A549 (cell line): ENCODE results near the gene BRF1. TPM values are rescaled to one million over a fixed set of nuclear protein-coding genes. Genes with fewer than 3 reads are reported as not detected.

ENCODE experiments used
- ATAC-seq, 2 experiments: fragments of 200-7000 bp in 1 of 2; fragments of >200 bp in 1 of 2; cut with Nextera tagmentation in 1 of 2; cut with Tn5 transposase in 1 of 2; 3 replicates each; pipeline versions ENCODE4 v1.8.0 to v1.9.1; 2018 to 2020; ENCODE audit warnings: mild to moderate bottlenecking in 1 of 2, moderate library complexity in 1 of 2
- CTCF ChIA-PET: fragments of 300-600 bp; sonication (Branson Sonifier 250); formaldehyde crosslinking; extraction: SDS; loops from one replicate; lab custom pipeline; 2021; ENCODE audit warnings: antibody characterized with exemption, inconsistent platforms; lab: Yijun Ruan, JAX
- POLR2A ChIA-PET: fragments of 350-600 bp; formaldehyde crosslinking; extraction: SDS; loops from one replicate; lab custom pipeline; 2021; ENCODE audit warnings: antibody characterized with exemption, inconsistent platforms; lab: Yijun Ruan, JAX
- DNase-seq, 2 experiments: peaks; one replicate each; pipeline versions ENCODE4 v3.0.0 to v3.0.0-alpha.2; 2011 to 2016; ENCODE audit warnings: low read depth in 1 of 2, low spot score in 1 of 2
- FAIRE-seq: peaks from 2 replicates; lab custom pipeline; 2011; peaks lifted over from hg19 to GRCh38; lab: Jason Lieb, UNC
- H3K27ac ChIP-seq, 2 experiments: fragments of >200 bp; sonication (Bioruptor Twin); formaldehyde crosslinking; 3 replicates each; pipeline ENCODE4 v1.5.1; 2016 to 2017
- H3K4me1 ChIP-seq: fragments of >200 bp; sonication (Bioruptor Twin); formaldehyde crosslinking; 3 replicates; pipeline ENCODE4 v1.6.1; 2016
- H3K4me2 ChIP-seq: fragments of >200 bp; sonication (Bioruptor Twin); formaldehyde crosslinking; 3 replicates; pipeline ENCODE4 v1.6.1; 2016
- H3K4me3 ChIP-seq: fragments of >200 bp; sonication (Bioruptor Twin); formaldehyde crosslinking; 3 replicates; pipeline ENCODE4 v1.5.1; 2016
- H3K9me3 ChIP-seq: fragments of >200 bp; sonication (Bioruptor Twin); formaldehyde crosslinking; 3 replicates; pipeline ENCODE4 v1.6.1; 2016
- BHLHE40 ChIP-seq: IDR thresholded peaks from 2 replicates; pipeline ENCODE4 v1.6.1; 2012; ENCODE audit warnings: low read depth, low read length, inconsistent platforms
- CEBPB ChIP-seq, 2 experiments: fragments of >200 bp in 1 of 2; sonication (Bioruptor Twin) in 1 of 2; formaldehyde crosslinking in 1 of 2; IDR thresholded peaks; 2 replicates each; pipeline ENCODE4 v1.6.1; 2012 to 2016
- EP300 ChIP-seq, 2 experiments: fragments of >200 bp; sonication (Bioruptor Twin); formaldehyde crosslinking; IDR thresholded peaks; 2 replicates in 1 of 2; 3 replicates in 1 of 2; pipeline ENCODE4 v1.6.1; 2016 to 2017
- ESRRA ChIP-seq: fragments of 150-350 bp; IDR thresholded peaks from 2 replicates; pipeline ENCODE4 v1.6.1; 2014; ENCODE audit warnings: mild to moderate bottlenecking, low read length, borderline replicate concordance
- FOSB ChIP-seq: fragments of 250-450 bp; sonication (Bioruptor Pico); IDR thresholded peaks from 2 replicates; pipeline ENCODE4 v1.5.0; 2020; ENCODE audit warnings: mild to moderate bottlenecking, moderate library complexity
- FOSL2 ChIP-seq, 2 experiments: fragments of 450-650 bp in 1 of 2; fragments of >200 bp in 1 of 2; sonication (Bioruptor Twin) in 1 of 2; formaldehyde crosslinking; IDR thresholded peaks; 2 replicates each; pipeline versions ENCODE4 v1.5.0 to v1.6.1; 2016 to 2020; ENCODE audit warnings: mild to moderate bottlenecking in 1 of 2, moderate library complexity in 1 of 2
- FOXS1 ChIP-seq: fragments of 250-450 bp; sonication (Bioruptor Pico); IDR thresholded peaks from 2 replicates; pipeline ENCODE4 v1.5.0; 2020; ENCODE audit warnings: mild to moderate bottlenecking, moderate library complexity
- HEYL ChIP-seq: fragments of 250-450 bp; sonication (Bioruptor Pico); IDR thresholded peaks from 2 replicates; pipeline ENCODE4 v1.8.0; 2021; ENCODE audit warnings: mild to moderate bottlenecking, moderate library complexity
- KDM1A ChIP-seq: fragments of 200-600 bp; sonication (generic); IDR thresholded peaks from 2 replicates; pipeline ENCODE4 v1.6.1; 2016; ENCODE audit warnings: low read depth, mild to moderate bottlenecking
- KDM5A ChIP-seq: fragments of 200-600 bp; sonication (generic); IDR thresholded peaks from 2 replicates; pipeline ENCODE4 v1.6.1; 2016; ENCODE audit warnings: antibody characterized with exemption, mild to moderate bottlenecking
- MAZ ChIP-seq: fragments of 150-350 bp; IDR thresholded peaks from 2 replicates; pipeline ENCODE4 v1.6.1; 2014; ENCODE audit warnings: antibody characterized with exemption, low read depth, low read length, borderline replicate concordance
- NFE2L2 ChIP-seq: fragments of 150-350 bp; conservative IDR thresholded peaks from 2 replicates; pipeline ENCODE4 v1.6.1; 2014; ENCODE audit warnings: low read length
- NPAS2 ChIP-seq: fragments of 250-450 bp; sonication (Bioruptor Pico); IDR thresholded peaks from 2 replicates; pipeline ENCODE4 v1.8.0; 2022; ENCODE audit warnings: mild to moderate bottlenecking, moderate library complexity, borderline replicate concordance
- POLR2AphosphoS2 ChIP-seq: conservative IDR thresholded peaks from 2 replicates; pipeline ENCODE4 v1.6.1; 2012; ENCODE audit warnings: low read length, improper control_type of control experiment, inconsistent platforms
- RCOR1 ChIP-seq: fragments of 150-350 bp; IDR thresholded peaks from 2 replicates; pipeline ENCODE4 v1.6.1; 2014; ENCODE audit warnings: antibody characterized with exemption, low read length, low read depth
- RFX5 ChIP-seq: fragments of 450-650 bp; IDR thresholded peaks from 2 replicates; pipeline ENCODE4 v1.7.1; 2014; ENCODE audit warnings: antibody characterized with exemption, mild to moderate bottlenecking, moderate library complexity
- SMC3 ChIP-seq: fragments of >200 bp; sonication (Bioruptor Twin); formaldehyde crosslinking; IDR thresholded peaks from 3 replicates; pipeline ENCODE4 v1.6.1; 2018; ENCODE audit warnings: inconsistent platforms
- SREBF2 ChIP-seq: fragments of 450-650 bp; IDR thresholded peaks from 2 replicates; pipeline ENCODE4 v1.6.1; 2014; ENCODE audit warnings: mild to moderate bottlenecking, moderate library complexity
- ZFP36 ChIP-seq: fragments of 450-650 bp; IDR thresholded peaks from 2 replicates; pipeline ENCODE4 v1.6.1; 2014; ENCODE audit warnings: borderline replicate concordance; ENCODE audit not compliant: partially characterized antibody
- WGBS: methylation state at CpG from one replicate; pipeline ENCODE4 v1.1.6; 2017; ENCODE audit errors: missing lambda C conversion rate; 5-methylcytosine and 5-hydroxymethylcytosine counted together
- polyA plus RNA-seq, 4 experiments: library from polyadenylated mRNA; depleted of rRNA in 3 of 4; stranded (reverse); fragments of >200 nt; fragmentation: RNase III in 1 of 4; extraction: RNeasy Plus Mini Kit Qiagen cat#74134 plus additional on column Dnase treatment in 1 of 4; gene quantifications; 2 replicates in 3 of 4; 3 replicates in 1 of 4; pipeline ENCODE4 v1.2.3, GENCODE V29; 2011 to 2017
- TF ChIP-seq, protein P1 (sequence below): fragments of 250-450 bp; sonication (Bioruptor Pico); IDR thresholded peaks from 2 replicates; pipeline ENCODE4 v1.5.0; 2020; ENCODE audit warnings: low read depth, mild to moderate bottlenecking, moderate library complexity
- TF ChIP-seq, protein P2 (sequence below): fragments of 150-350 bp; IDR thresholded peaks from 2 replicates; pipeline ENCODE4 v1.6.1; 2014; ENCODE audit warnings: low read depth, mild to moderate bottlenecking, low read length
- TF ChIP-seq, protein P3 (sequence below): fragments of 250-450 bp; sonication (Bioruptor Pico); IDR thresholded peaks from 2 replicates; pipeline ENCODE4 v1.5.0; 2021; ENCODE audit warnings: mild to moderate bottlenecking, moderate library complexity, borderline replicate concordance
- TF ChIP-seq, protein P4 (sequence below): fragments of 450-650 bp; IDR thresholded peaks from 2 replicates; pipeline ENCODE4 v1.6.1; 2014; ENCODE audit warnings: antibody characterized with exemption
- TF ChIP-seq, protein P5 (sequence below): fragments of >200 bp; sonication (Bioruptor Twin); formaldehyde crosslinking; IDR thresholded peaks from 3 replicates; pipeline ENCODE4 v1.6.1; 2016
- TF ChIP-seq, protein P6 (sequence below): IDR thresholded peaks from 2 replicates; pipeline ENCODE4 v1.6.1; 2012; ENCODE audit warnings: low read depth, borderline replicate concordance

The BRF1 gene
- polyA plus RNA-seq, 2 of the 4 experiments (the other 2 are of a cell fraction), result 8.5 to 25.7 TPM

DNA sequence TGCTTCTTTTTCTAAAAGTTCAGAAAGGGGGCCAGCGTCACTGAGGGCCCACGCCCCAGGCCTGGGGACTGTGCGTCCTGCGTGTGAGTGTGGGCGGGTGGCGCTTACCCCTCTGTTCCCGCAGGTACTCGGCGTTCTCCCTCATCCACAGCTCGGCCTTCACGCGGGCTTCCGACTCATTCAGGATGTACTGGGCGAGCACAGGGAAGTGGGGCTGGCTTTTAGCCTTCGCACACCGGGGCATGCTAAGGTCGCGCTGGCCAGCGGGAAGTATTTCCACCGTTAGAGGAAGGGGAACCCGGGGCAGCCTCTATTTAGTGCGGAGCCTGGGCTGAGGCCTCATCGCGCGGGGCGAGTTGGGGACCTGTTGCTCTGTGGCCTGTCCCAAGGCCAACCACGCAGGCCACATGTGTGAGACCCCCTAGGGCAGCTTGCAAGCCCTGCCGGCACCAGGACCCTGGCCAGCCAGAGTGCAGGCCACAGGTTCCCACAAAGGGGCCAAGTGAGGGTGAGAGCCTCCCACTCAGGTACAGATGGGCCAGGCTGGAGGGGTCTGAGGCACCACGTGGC lies 81.7 kb downstream of the BRF1 start:
- Histone ChIP-seq H3K4me3 (no peak overlapping the region), H3K4me1 (no peaks in the 10 kb centered on the region), H3K27ac (no peak overlapping the region), H3K9me3 (no peaks in the 10 kb centered on the region)
- CTCF ChIA-PET, result interaction anchor here (1.6 kb wide), 1 partner anchor 64 kb away, joined by 4 read pairs; no protein-coding TSS in a partner anchor
- ATAC-seq, result no peak
- TF ChIP-seq, protein P1, sequence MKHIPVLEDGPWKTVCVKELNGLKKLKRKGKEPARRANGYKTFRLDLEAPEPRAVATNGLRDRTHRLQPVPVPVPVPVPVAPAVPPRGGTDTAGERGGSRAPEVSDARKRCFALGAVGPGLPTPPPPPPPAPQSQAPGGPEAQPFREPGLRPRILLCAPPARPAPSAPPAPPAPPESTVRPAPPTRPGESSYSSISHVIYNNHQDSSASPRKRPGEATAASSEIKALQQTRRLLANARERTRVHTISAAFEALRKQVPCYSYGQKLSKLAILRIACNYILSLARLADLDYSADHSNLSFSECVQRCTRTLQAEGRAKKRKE (CRISPR knock-in tag), result no peak
- no peak for TF ChIP-seq BHLHE40
- TF ChIP-seq, protein P2, sequence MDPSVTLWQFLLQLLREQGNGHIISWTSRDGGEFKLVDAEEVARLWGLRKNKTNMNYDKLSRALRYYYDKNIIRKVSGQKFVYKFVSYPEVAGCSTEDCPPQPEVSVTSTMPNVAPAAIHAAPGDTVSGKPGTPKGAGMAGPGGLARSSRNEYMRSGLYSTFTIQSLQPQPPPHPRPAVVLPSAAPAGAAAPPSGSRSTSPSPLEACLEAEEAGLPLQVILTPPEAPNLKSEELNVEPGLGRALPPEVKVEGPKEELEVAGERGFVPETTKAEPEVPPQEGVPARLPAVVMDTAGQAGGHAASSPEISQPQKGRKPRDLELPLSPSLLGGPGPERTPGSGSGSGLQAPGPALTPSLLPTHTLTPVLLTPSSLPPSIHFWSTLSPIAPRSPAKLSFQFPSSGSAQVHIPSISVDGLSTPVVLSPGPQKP, result no peak
- no peak for TF ChIP-seq CEBPB (IDR thresholded peaks at IDR 0.05)
- TF ChIP-seq, protein P3, sequence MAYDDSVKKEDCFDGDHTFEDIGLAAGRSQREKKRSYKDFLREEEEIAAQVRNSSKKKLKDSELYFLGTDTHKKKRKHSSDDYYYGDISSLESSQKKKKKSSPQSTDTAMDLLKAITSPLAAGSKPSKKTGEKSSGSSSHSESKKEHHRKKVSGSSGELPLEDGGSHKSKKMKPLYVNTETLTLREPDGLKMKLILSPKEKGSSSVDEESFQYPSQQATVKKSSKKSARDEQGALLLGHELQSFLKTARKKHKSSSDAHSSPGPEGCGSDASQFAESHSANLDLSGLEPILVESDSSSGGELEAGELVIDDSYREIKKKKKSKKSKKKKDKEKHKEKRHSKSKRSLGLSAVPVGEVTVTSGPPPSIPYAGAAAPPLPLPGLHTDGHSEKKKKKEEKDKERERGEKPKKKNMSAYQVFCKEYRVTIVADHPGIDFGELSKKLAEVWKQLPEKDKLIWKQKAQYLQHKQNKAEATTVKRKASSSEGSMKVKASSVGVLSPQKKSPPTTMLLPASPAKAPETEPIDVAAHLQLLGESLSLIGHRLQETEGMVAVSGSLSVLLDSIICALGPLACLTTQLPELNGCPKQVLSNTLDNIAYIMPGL (CRISPR knock-in tag), result no peak
- no peak for TF ChIP-seq SMC3
- no peak for TF ChIP-seq ZFP36
- TF ChIP-seq NPAS2 (CRISPR knock-in tag), result no peak
- no peak for TF ChIP-seq RFX5
- TF ChIP-seq POLR2AphosphoS2, result no peak
- no peak for TF ChIP-seq EP300 (IDR thresholded peaks at IDR 0.05)
- no peak for TF ChIP-seq RCOR1
- TF ChIP-seq, protein P4, sequence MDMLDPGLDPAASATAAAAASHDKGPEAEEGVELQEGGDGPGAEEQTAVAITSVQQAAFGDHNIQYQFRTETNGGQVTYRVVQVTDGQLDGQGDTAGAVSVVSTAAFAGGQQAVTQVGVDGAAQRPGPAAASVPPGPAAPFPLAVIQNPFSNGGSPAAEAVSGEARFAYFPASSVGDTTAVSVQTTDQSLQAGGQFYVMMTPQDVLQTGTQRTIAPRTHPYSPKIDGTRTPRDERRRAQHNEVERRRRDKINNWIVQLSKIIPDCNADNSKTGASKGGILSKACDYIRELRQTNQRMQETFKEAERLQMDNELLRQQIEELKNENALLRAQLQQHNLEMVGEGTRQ, result no peak
- no peak for TF ChIP-seq HEYL (CRISPR knock-in tag)
- no peak for TF ChIP-seq MAZ
- TF ChIP-seq, protein P5, sequence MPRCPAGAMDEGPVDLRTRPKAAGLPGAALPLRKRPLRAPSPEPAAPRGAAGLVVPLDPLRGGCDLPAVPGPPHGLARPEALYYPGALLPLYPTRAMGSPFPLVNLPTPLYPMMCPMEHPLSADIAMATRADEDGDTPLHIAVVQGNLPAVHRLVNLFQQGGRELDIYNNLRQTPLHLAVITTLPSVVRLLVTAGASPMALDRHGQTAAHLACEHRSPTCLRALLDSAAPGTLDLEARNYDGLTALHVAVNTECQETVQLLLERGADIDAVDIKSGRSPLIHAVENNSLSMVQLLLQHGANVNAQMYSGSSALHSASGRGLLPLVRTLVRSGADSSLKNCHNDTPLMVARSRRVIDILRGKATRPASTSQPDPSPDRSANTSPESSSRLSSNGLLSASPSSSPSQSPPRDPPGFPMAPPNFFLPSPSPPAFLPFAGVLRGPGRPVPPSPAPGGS, result no peak
- no peak for TF ChIP-seq FOSB (CRISPR knock-in tag)
- no peak for TF ChIP-seq SREBF2
- TF ChIP-seq FOXS1, result no peak
- TF ChIP-seq, protein P6, sequence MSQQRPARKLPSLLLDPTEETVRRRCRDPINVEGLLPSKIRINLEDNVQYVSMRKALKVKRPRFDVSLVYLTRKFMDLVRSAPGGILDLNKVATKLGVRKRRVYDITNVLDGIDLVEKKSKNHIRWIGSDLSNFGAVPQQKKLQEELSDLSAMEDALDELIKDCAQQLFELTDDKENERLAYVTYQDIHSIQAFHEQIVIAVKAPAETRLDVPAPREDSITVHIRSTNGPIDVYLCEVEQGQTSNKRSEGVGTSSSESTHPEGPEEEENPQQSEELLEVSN, result no peak
- TF ChIP-seq, all 56 proteins: peak for 0
- DNase-seq, result no peak
- POLR2A ChIA-PET, result no interaction called here
- 94% methylated on average over 26 of the region's 29 CpGs for WGBS
- no peak for FAIRE-seq
- H3K4me2 ChIP-seq, result no peak overlapping the region

DNA sequence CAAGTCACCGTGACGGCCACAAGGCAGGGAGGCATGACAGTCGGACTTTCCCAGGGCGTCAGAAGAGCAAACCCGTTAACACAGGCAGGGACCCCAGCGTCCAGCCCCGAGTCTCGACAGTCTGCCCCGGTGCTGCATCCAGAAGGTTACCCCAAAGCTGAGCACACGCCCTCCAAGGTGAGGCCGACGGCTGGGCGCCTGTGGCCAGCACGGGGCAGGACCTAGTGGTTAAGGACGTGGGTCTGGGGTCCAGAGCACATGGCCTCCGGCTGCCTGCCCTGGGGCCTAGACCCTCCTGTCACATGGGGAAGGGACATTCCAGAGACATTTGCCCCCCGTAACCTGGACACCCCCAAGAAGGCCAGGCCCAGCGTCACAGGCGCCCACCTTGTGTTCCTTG lies 82.2 kb downstream of the BRF1 start:
- ATAC-seq, result no peak
- DNase-seq, result no peak
- Histone ChIP-seq H3K4me2 (no peak overlapping the region), H3K4me1 (no peaks in the 10 kb centered on the region), H3K4me3 (no peak overlapping the region), H3K27ac (no peak overlapping the region)
- 93% methylated on average over 19 of the region's 19 CpGs for WGBS
- no peak for TF ChIP-seq NFE2L2
- no peak for TF ChIP-seq ESRRA
- TF ChIP-seq FOSL2 (IDR thresholded peaks at IDR 0.05), result no peak
- no peak for TF ChIP-seq FOSL2 (CRISPR knock-in tag; IDR thresholded peaks at IDR 0.05)
- TF ChIP-seq KDM1A, result no peak
- TF ChIP-seq KDM5A, result no peak
- TF ChIP-seq, all 56 proteins: peak for 0
- FAIRE-seq, result no peak
- ChIA-PET POLR2A (no interaction called here), CTCF (no interaction called here)
- H3K9me3 ChIP-seq, result no peaks in the 10 kb centered on the region
